Fibroblast of the conjunctiva (primary cell): ENCODE data around the gene DIP2C.
A peak's percentile ranks its signal among the peaks of the same experiment; 100 is the strongest.

Experiments
- DNase-seq: peaks from one replicate; pipeline ENCODE4 v3.0.0-alpha.2; 2010; ENCODE audit warnings: low read depth

Gene DIP2C

GRCh38 chr10:390449-391100 lies 298.9 kb downstream of the DIP2C start:
- no peak for DNase-seq

GRCh38 chr10:389836-390448 lies 299.5 kb downstream of the DIP2C start:
- no peak for DNase-seq

GRCh38 chr10:389261-389790 lies 300.1 kb downstream of the DIP2C start:
- DNase-seq: no peak

GRCh38 chr10:388661-389045 lies 300.8 kb downstream of the DIP2C start:
- no peak for DNase-seq

- DNase-seq: no peak
These were observed 301.4 kb downstream of the DIP2C start for GRCh38 chr10:387909-388660.

- DNase-seq: no peak
These were observed 301.9 kb downstream of the DIP2C start for GRCh38 chr10:387593-387891.

GRCh38 chr10:386771-387592 lies 302.5 kb downstream of the DIP2C start:
- no peak for DNase-seq

GRCh38 chr10:385571-386300 lies 303.7 kb downstream of the DIP2C start:
- no peak for DNase-seq

GRCh38 chr10:384538-385305 lies 304.7 kb downstream of the DIP2C start:
- DNase-seq: no peak

- no peak for DNase-seq
These were observed 305.9 kb downstream of the DIP2C start for GRCh38 chr10:383519-383918.

- DNase-seq: no peak
These were observed 307.7 kb downstream of the DIP2C start for GRCh38 chr10:381805-382204.

- DNase-seq: no peak
These were observed 308.1 kb downstream of the DIP2C start for GRCh38 chr10:381346-381745.

- DNase-seq: peak; percentile 9
These were observed 309.0 kb downstream of the DIP2C start for GRCh38 chr10:380313-380940.

GRCh38 chr10:378930-379704 lies 310.4 kb downstream of the DIP2C start:
- DNase-seq: no peak

GRCh38 chr10:378230-378929 lies 311.1 kb downstream of the DIP2C start:
- DNase-seq: no peak

GRCh38 chr10:377228-377627 lies 312.2 kb downstream of the DIP2C start:
- DNase-seq: no peak

GRCh38 chr10:375815-376505 lies 313.5 kb downstream of the DIP2C start:
- no peak for DNase-seq

GRCh38 chr10:374354-374753 lies 315.1 kb downstream of the DIP2C start:
- no peak for DNase-seq
